H1 (cell line): ENCODE measurements around the gene AQP7. TPM values are rescaled to one million over a fixed set of nuclear protein-coding genes. Genes with fewer than 3 reads are reported as not detected.

ENCODE experiments used
- CTCF ChIA-PET: fragments of 300-600 bp; sonication (Branson Sonifier 250); formaldehyde crosslinking; loops from one replicate; lab custom pipeline; 2021; ENCODE audit not compliant: partially characterized antibody; lab: Charles Lee
- POLR2A ChIA-PET: fragments of 300-600 bp; sonication (Branson Sonifier 250); formaldehyde crosslinking; loops from one replicate; lab custom pipeline; 2021; ENCODE audit warnings: inconsistent platforms; ENCODE audit not compliant: partially characterized antibody; lab: Charles Lee
- DNase-seq, 2 experiments: peaks; one replicate each; pipeline versions ENCODE4 v3.0.0 to v3.0.0-alpha.2; 2010 to 2022; ENCODE audit warnings: low spot score in 2 of 2, low read depth in 1 of 2, mixed read lengths in 1 of 2
- FAIRE-seq: peaks from 2 replicates; lab custom pipeline; 2011; peaks lifted over from hg19 to GRCh38; lab: Jason Lieb, UNC
- H2AFZ ChIP-seq: 2 replicates; pipeline ENCODE4 v1.8.1; 2012; ENCODE audit warnings: low read length, inconsistent platforms
- H2AK5ac ChIP-seq: 2 replicates; pipeline ENCODE4 v1.6.1; 2013; ENCODE audit warnings: low read depth, low read length
- H2BK120ac ChIP-seq: replicated peaks from 2 replicates; pipeline ENCODE3; 2013; ENCODE audit warnings: low read depth, low read length, inconsistent platforms
- H2BK12ac ChIP-seq: 2 replicates; pipeline ENCODE4 v1.6.1; 2013; ENCODE audit warnings: low read depth, low read length
- H2BK15ac ChIP-seq: 2 replicates; pipeline ENCODE4 v1.6.1; 2013; ENCODE audit warnings: low read length
- H2BK20ac ChIP-seq: 2 replicates; pipeline ENCODE4 v1.6.1; 2013; ENCODE audit warnings: low read length
- H2BK5ac ChIP-seq: 2 replicates; pipeline ENCODE4 v1.6.1; 2013; ENCODE audit warnings: low read depth, low read length
- H3K14ac ChIP-seq: 2 replicates; pipeline ENCODE4 v1.6.1; 2013; ENCODE audit warnings: inconsistent platforms; ENCODE audit not compliant: insufficient read length
- H3K18ac ChIP-seq: 2 replicates; pipeline ENCODE4 v1.6.1; 2013; ENCODE audit warnings: low read length; ENCODE audit errors: extremely low read depth
- H3K23ac ChIP-seq: 2 replicates; pipeline ENCODE4 v1.6.1; 2013; ENCODE audit warnings: inconsistent platforms; ENCODE audit not compliant: insufficient read length
- H3K23me2 ChIP-seq: 2 replicates; pipeline ENCODE4 v1.6.1; 2013; ENCODE audit warnings: low read depth, low read length
- H3K27ac ChIP-seq: 2 replicates; pipeline ENCODE4 v1.6.1; 2011; ENCODE audit warnings: low read depth, low read length, inconsistent platforms
- H3K27me3 ChIP-seq, 4 experiments: replicated peaks in 1 of 4; 1 replicate in 1 of 4; 2 replicates in 3 of 4; pipeline versions ENCODE4 v1.6.1 to v1.8.1; 2011 to 2013; ENCODE audit warnings: low read length in 3 of 4, mild to moderate bottlenecking in 3 of 4, inconsistent platforms in 2 of 4, mixed read lengths in 2 of 4, moderate library complexity in 1 of 4; ENCODE audit not compliant: control insufficient read depth in 3 of 4, insufficient read depth in 3 of 4; ENCODE audit errors: extremely low read depth in 1 of 4
- H3K36me3 ChIP-seq, 4 experiments: 2 replicates each; pipeline versions ENCODE4 v1.6.1 to v1.8.1; 2011 to 2013; ENCODE audit warnings: mild to moderate bottlenecking in 4 of 4, low read length in 3 of 4, moderate library complexity in 2 of 4, control low read depth in 1 of 4, inconsistent platforms in 1 of 4; ENCODE audit not compliant: insufficient read depth in 4 of 4, control insufficient read depth in 2 of 4
- H3K4ac ChIP-seq: replicated peaks from 2 replicates; pipeline ENCODE3; 2013; ENCODE audit warnings: low read length, low read depth, mixed read lengths, inconsistent platforms; ENCODE audit not compliant: insufficient read length
- H3K4me1 ChIP-seq, 4 experiments: replicated peaks in 1 of 4; 1 replicate in 1 of 4; 2 replicates in 3 of 4; pipeline versions ENCODE4 v1.6.1 to v1.8.1; 2011 to 2013; ENCODE audit warnings: low read length in 3 of 4, inconsistent platforms in 2 of 4, mixed read lengths in 1 of 4; ENCODE audit not compliant: insufficient read depth in 4 of 4, control insufficient read depth in 3 of 4
- H3K4me2 ChIP-seq, 2 experiments: 2 replicates each; pipeline versions ENCODE4 v1.6.1 to v1.8.1; 2011 to 2013; ENCODE audit warnings: low read depth in 2 of 2, low read length in 2 of 2, control low read depth in 1 of 2, inconsistent platforms in 1 of 2, mild to moderate bottlenecking in 1 of 2; ENCODE audit not compliant: insufficient read depth in 1 of 2
- H3K4me3 ChIP-seq, 4 experiments: fragments of 200-600, 300-600 bp in 1 of 4; sonication (generic), shearing (Covaris generic), sonication (Bioruptor Twin) in 1 of 4; 2 replicates each; pipeline versions ENCODE4 v1.5.1 to v1.8.1; 2011 to 2016; ENCODE audit warnings: low read length in 4 of 4, low read depth in 3 of 4, control low read depth in 2 of 4, inconsistent platforms in 2 of 4, mild to moderate bottlenecking in 2 of 4, mixed read lengths in 1 of 4, moderate library complexity in 1 of 4; ENCODE audit not compliant: insufficient read depth in 2 of 4; ENCODE audit errors: extremely low read depth in 1 of 4
- H3K56ac ChIP-seq: replicated peaks from 2 replicates; pipeline ENCODE3; 2013; ENCODE audit warnings: low read depth, mild to moderate bottlenecking, mixed read lengths, low read length, inconsistent platforms; ENCODE audit not compliant: insufficient read length
- H3K79me1 ChIP-seq: 2 replicates; pipeline ENCODE4 v1.6.1; 2013; ENCODE audit warnings: low read depth, low read length, control low read depth
- H3K79me2 ChIP-seq, 2 experiments: 2 replicates each; pipeline versions ENCODE4 v1.6.1 to v1.8.1; 2012 to 2013; ENCODE audit warnings: low read length in 2 of 2, mild to moderate bottlenecking in 2 of 2, inconsistent platforms in 1 of 2; ENCODE audit not compliant: insufficient read depth in 2 of 2, control insufficient read depth in 1 of 2
- H3K9ac ChIP-seq, 4 experiments: replicated peaks in 1 of 4; 1 replicate in 1 of 4; 2 replicates in 3 of 4; pipeline versions ENCODE4 v1.6.1 to v1.8.1; 2011 to 2013; ENCODE audit warnings: low read depth in 3 of 4, low read length in 3 of 4, control low read depth in 2 of 4, mild to moderate bottlenecking in 2 of 4, moderate library complexity in 2 of 4, inconsistent platforms in 1 of 4; ENCODE audit errors: extremely low read depth in 1 of 4
- H3K9me3 ChIP-seq, 2 experiments: 2 replicates each; pipeline versions ENCODE4 v1.6.1 to v1.8.1; 2012 to 2013; ENCODE audit warnings: mild to moderate bottlenecking in 2 of 2, moderate library complexity in 2 of 2, control low read depth in 1 of 2, inconsistent platforms in 1 of 2, low read depth in 1 of 2, low read length in 1 of 2, mixed read lengths in 1 of 2; ENCODE audit not compliant: insufficient read depth in 2 of 2
- H4K20me1 ChIP-seq, 2 experiments: replicated peaks in 1 of 2; 2 replicates each; pipeline versions ENCODE3 to v1.8.1; 2011 to 2013; ENCODE audit warnings: inconsistent platforms in 2 of 2, low read length in 2 of 2, mild to moderate bottlenecking in 1 of 2; ENCODE audit not compliant: insufficient read depth in 2 of 2, control insufficient read depth in 1 of 2
- H4K5ac ChIP-seq: 2 replicates; pipeline ENCODE4 v1.6.1; 2013; ENCODE audit warnings: low read length, low read depth, mixed read lengths, inconsistent platforms; ENCODE audit not compliant: insufficient read length
- H4K8ac ChIP-seq: 2 replicates; pipeline ENCODE4 v1.8.0; 2013; ENCODE audit warnings: mild to moderate bottlenecking, moderate library complexity, low read length, inconsistent platforms; ENCODE audit not compliant: insufficient read depth; ENCODE audit errors: extremely low read depth
- H4K91ac ChIP-seq: replicated peaks from 2 replicates; pipeline ENCODE3; 2013; ENCODE audit warnings: low read length, mixed read lengths, inconsistent platforms; ENCODE audit not compliant: insufficient read length
- CBX5 ChIP-seq: fragments of 300-800, 300-1000 bp; sonication (generic); IDR thresholded peaks from 2 replicates; pipeline ENCODE4 v1.7.1; 2016; ENCODE audit warnings: antibody characterized with exemption, low read length, low read depth
- SIN3A ChIP-seq, 2 experiments: IDR thresholded peaks in 1 of 2; conservative IDR thresholded peaks in 1 of 2; 2 replicates each; pipeline ENCODE4 v1.6.1; 2011 to 2012; ENCODE audit warnings: low read length in 2 of 2, improper control_type of control experiment in 1 of 2, low read depth in 1 of 2, mild to moderate bottlenecking in 1 of 2
- WGBS, 2 experiments: shearing (Covaris generic) in 1 of 2; methylation state at CpG; one replicate each; pipeline versions ENCODE4 v1.1.6 to v1.1.7; 2013 to 2015; ENCODE audit warnings: low lambda C conversion rate in 2 of 2, mixed read lengths in 2 of 2, inconsistent platforms in 1 of 2, low coverage in 1 of 2, missing lambda C conversion rate in 1 of 2; ENCODE audit not compliant: insufficient replicate concordance in 2 of 2, insufficient coverage in 1 of 2, insufficient read length in 1 of 2; ENCODE audit errors: extremely low coverage in 1 of 2, missing lambda C conversion rate in 1 of 2; 5-methylcytosine and 5-hydroxymethylcytosine counted together
- polyA plus RNA-seq, 7 experiments: library from polyadenylated mRNA; depleted of rRNA in 3 of 7; stranded (reverse) in 5 of 7; unstranded in 2 of 7; fragments of >200 nt in 5 of 7; fragments of 200-250 nt in 2 of 7; gene quantifications; 1 replicate in 5 of 7; 2 replicates in 1 of 7; 4 replicates in 1 of 7; pipeline versions ENCODE4 v1.2.1 to v1.2.3, GENCODE V29; 2011 to 2013; ENCODE audit warnings: missing spikeins in 2 of 7, mixed read lengths in 2 of 7
- total RNA-seq: library from RNA; stranded (reverse); fragmentation: NEBNext Ultra II Directional; extraction: Animal tissue kit (Norgen Biotek cat#: 25700); gene quantifications from 2 replicates; pipeline ENCODE4 v1.2.1, GENCODE V29; 2021

The AQP7 gene
- total and polyA plus RNA-seq, 2 of the 8 experiments (the other 6 are each of a cell fraction or from before 2014, with no cell fraction given), result not detected

DNA sequence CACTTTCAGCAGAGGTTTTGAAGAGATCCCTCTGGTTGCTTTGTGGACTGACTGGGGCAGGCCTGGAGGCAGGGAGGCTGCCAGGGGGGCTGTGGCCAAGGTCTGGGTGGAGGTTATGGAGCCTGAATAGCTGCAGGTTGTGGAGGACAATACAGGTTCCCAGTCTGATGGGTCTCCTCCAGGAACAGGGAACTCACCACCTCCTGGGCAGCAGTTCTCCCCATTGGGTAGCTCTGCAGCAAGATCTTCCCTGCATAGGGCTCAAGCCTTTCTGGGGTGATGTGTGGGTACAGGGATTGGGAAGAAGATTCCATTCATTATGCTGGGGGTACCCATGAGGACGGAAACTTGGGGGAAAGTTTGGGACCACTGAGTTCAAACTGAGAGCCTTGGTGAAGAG, 38.2 kb upstream of the AQP7 start:
- H3K27ac ChIP-seq, result no peak overlapping the region
- H2AK5ac ChIP-seq, result no peak overlapping the region
- peaks cover 0 to 14% (median 10%) of the 10 kb centered on the region in 4 experiments; a peak in 5 of 7 replicates for H3K4me1 ChIP-seq
- no peak overlapping the region for H3K4me2 ChIP-seq
- H3K14ac ChIP-seq, result no peak overlapping the region
- no peaks in the 10 kb centered on the region for H3K36me3 ChIP-seq
- ChIA-PET POLR2A (interaction anchor here (1.3 kb wide), 1 partner anchor 13 kb away, joined by 3 read pairs; no protein-coding TSS in a partner anchor), CTCF (interaction anchor here (0.9 to 9.1 kb wide), 6 partner anchors 12 to 65 kb away, joined by 3 to 63 read pairs (median 5); no protein-coding TSS in a partner anchor)
- H4K20me1 ChIP-seq, result no peaks in the 10 kb centered on the region
- no peak overlapping the region for H4K91ac ChIP-seq
- H3K9ac ChIP-seq, result no peak overlapping the region
- no peak overlapping the region for H4K8ac ChIP-seq
- H3K56ac ChIP-seq, result no peak overlapping the region
- no peaks in the 10 kb centered on the region for H3K23me2 ChIP-seq
- no peak overlapping the region for H3K23ac ChIP-seq
- H3K4ac ChIP-seq, result no peak overlapping the region
- no peaks in the 10 kb centered on the region for H3K79me1 ChIP-seq
- H3K79me2 ChIP-seq, result no peaks in the 10 kb centered on the region
- H2BK20ac ChIP-seq, result no peak overlapping the region
- no peaks in the 10 kb centered on the region; a peak in 1 of 7 replicates for H3K27me3 ChIP-seq
- no peak overlapping the region for H2BK12ac ChIP-seq
- FAIRE-seq (no peak), DNase-seq (no peak)
- H2AFZ ChIP-seq, result no peak overlapping the region
- no peak overlapping the region for H4K5ac ChIP-seq
- H2BK5ac ChIP-seq, result no peak overlapping the region
- TF ChIP-seq CBX5 (no peak), SIN3A (conservative IDR thresholded peaks at IDR 0.05 in 1 of 2, IDR thresholded peaks at IDR 0.05 in 1 of 2; ENCODE audit: low read depth in 1 of 2, low read length in 2 of 2) (no peak)
- no peak overlapping the region for H3K4me3 ChIP-seq
- H3K18ac ChIP-seq, result no peak overlapping the region
- H2BK120ac ChIP-seq, result no peak overlapping the region
- no peak overlapping the region for H2BK15ac ChIP-seq
- H3K9me3 ChIP-seq, result no peaks in the 10 kb centered on the region
- WGBS, 2 experiments, result 83% methylated on average over 1 of the region's 1 CpG; no CpG with 5 or more reads in 1 of the 2 experiments
